Endothelial cell of umbilical vein (primary cell): ENCODE results near the gene BMP2K. TPM values are rescaled to one million over a fixed set of nuclear protein-coding genes. Genes with fewer than 3 reads are reported as not detected.

Experiments used
- BruUV-seq: library from RNA; stranded (reverse); fragments of 400-500 nt; replicated peaks from 2 replicates; lab custom pipeline; 2021; lab: Mats Ljungman, UMichigan
- CTCF ChIA-PET: fragments of 300-600, 350-600 bp; sonication (Branson Sonifier 250); formaldehyde crosslinking; loops from one replicate; lab custom pipeline; 2021; ENCODE audit warnings: antibody characterized with exemption, inconsistent platforms; lab: Charles Lee
- POLR2A ChIA-PET: fragments of 300-600, 350-600 bp; sonication (Branson Sonifier 250); formaldehyde crosslinking; loops from one replicate; lab custom pipeline; 2021; ENCODE audit warnings: antibody characterized with exemption, inconsistent platforms; lab: Charles Lee
- DNase-seq: peaks from one replicate; pipeline ENCODE4 v3.0.0-alpha.2; 2011; ENCODE audit warnings: low read depth, low spot score
- FAIRE-seq: peaks from 2 replicates; lab custom pipeline; 2011; peaks lifted over from hg19 to GRCh38; lab: Jason Lieb, UNC
- H2AFZ ChIP-seq: 2 replicates; pipeline ENCODE4 v1.6.0; 2012; ENCODE audit warnings: low read depth, low read length, control low read depth, inconsistent platforms
- H3K27ac ChIP-seq: 2 replicates; pipeline ENCODE4 v1.5.1; 2011; ENCODE audit warnings: low read depth, mild to moderate bottlenecking, control low read depth, low read length, moderate library complexity; ENCODE audit not compliant: insufficient read depth
- H3K27me3 ChIP-seq, 2 experiments: 2 replicates each; pipeline versions ENCODE4 v1.6.0 to v1.6.1; 2011; ENCODE audit warnings: low read length in 2 of 2, mixed read lengths in 1 of 2; ENCODE audit not compliant: control insufficient read depth in 2 of 2, insufficient read depth in 2 of 2
- H3K36me3 ChIP-seq, 2 experiments: 2 replicates in 1 of 2; 3 replicates in 1 of 2; pipeline ENCODE4 v1.5.1; 2011; ENCODE audit warnings: low read length in 2 of 2, mild to moderate bottlenecking in 1 of 2, moderate library complexity in 1 of 2; ENCODE audit not compliant: control insufficient read depth in 2 of 2, insufficient read depth in 2 of 2; ENCODE audit errors: extremely low read depth in 1 of 2
- H3K4me1 ChIP-seq: 3 replicates; pipeline ENCODE4 v1.5.1; 2011; ENCODE audit warnings: mild to moderate bottlenecking, low read length; ENCODE audit not compliant: control insufficient read depth, insufficient read depth; ENCODE audit errors: extremely low read depth
- H3K4me2 ChIP-seq: 2 replicates; pipeline ENCODE4 v1.6.1; 2011; ENCODE audit warnings: low read length, control low read depth, mixed read lengths; ENCODE audit not compliant: insufficient read depth
- H3K4me3 ChIP-seq, 3 experiments: fragments of 200-600 bp in 1 of 3; sonication (generic), shearing (Covaris generic) in 1 of 3; replicated peaks in 1 of 3; 2 replicates each; pipeline ENCODE4 v1.5.1; 2011 to 2016; ENCODE audit warnings: control low read depth in 3 of 3, low read length in 3 of 3, mild to moderate bottlenecking in 2 of 3, inconsistent platforms in 1 of 3, low read depth in 1 of 3, moderate library complexity in 1 of 3; ENCODE audit not compliant: insufficient read depth in 1 of 3
- H3K79me2 ChIP-seq: 2 replicates; pipeline ENCODE4 v1.6.0; 2012; ENCODE audit warnings: low read length, inconsistent platforms; ENCODE audit not compliant: control insufficient read depth, insufficient read depth
- H3K9ac ChIP-seq: replicated peaks from 2 replicates; pipeline ENCODE3; 2011; ENCODE audit warnings: low read length, control low read depth; ENCODE audit not compliant: insufficient read depth; ENCODE audit errors: extremely low read depth
- H3K9me1 ChIP-seq: replicated peaks from 3 replicates; pipeline ENCODE4 v1.6.0; 2011; ENCODE audit warnings: mild to moderate bottlenecking, low read length; ENCODE audit not compliant: control insufficient read depth, insufficient read depth; ENCODE audit errors: extremely low read depth
- H3K9me3 ChIP-seq: replicated peaks from 2 replicates; pipeline ENCODE4 v1.5.1; 2012; ENCODE audit warnings: low read length, inconsistent platforms; ENCODE audit not compliant: control insufficient read depth, insufficient read depth
- H4K20me1 ChIP-seq: replicated peaks from 2 replicates; pipeline ENCODE3; 2011; ENCODE audit warnings: mild to moderate bottlenecking, low read length; ENCODE audit not compliant: control insufficient read depth, insufficient read depth; ENCODE audit errors: extremely low read depth
- CTCF ChIP-seq, 2 donors: IDR thresholded peaks; 1 replicate in 1 of 2; 2 replicates in 1 of 2; pipeline ENCODE4 v1.5.1; 2011; ENCODE audit warnings: low read length in 2 of 2, mild to moderate bottlenecking in 2 of 2, moderate library complexity in 2 of 2, control low read depth in 1 of 2, inconsistent platforms in 1 of 2, low read depth in 1 of 2; ENCODE audit not compliant: insufficient read depth in 1 of 2; ENCODE audit errors: extremely low read depth in 1 of 2
- EZH2 ChIP-seq: IDR thresholded peaks from 2 replicates; pipeline ENCODE4 v1.6.1; 2012; ENCODE audit warnings: borderline replicate concordance, low read depth, mild to moderate bottlenecking, moderate library complexity, low read length, inconsistent platforms; ENCODE audit not compliant: severe bottlenecking
- FOS ChIP-seq: IDR thresholded peaks from 2 replicates; pipeline ENCODE4 v1.6.1; 2011; ENCODE audit warnings: mild to moderate bottlenecking, low read length, moderate library complexity, borderline replicate concordance; ENCODE audit not compliant: insufficient read depth
- GATA2 ChIP-seq: IDR thresholded peaks from 2 replicates; pipeline ENCODE4 v1.7.0; 2011; ENCODE audit warnings: low read depth, mild to moderate bottlenecking, moderate library complexity, mixed read lengths, low read length; ENCODE audit not compliant: insufficient read length, insufficient read depth
- JUN ChIP-seq: IDR thresholded peaks from 2 replicates; pipeline ENCODE4 v1.6.1; 2011; ENCODE audit warnings: borderline replicate concordance, low read depth; ENCODE audit not compliant: insufficient read length, insufficient read depth
- MAX ChIP-seq: IDR thresholded peaks from 2 replicates; pipeline ENCODE4 v1.6.1; 2011; ENCODE audit not compliant: insufficient read depth, insufficient read length
- MYC ChIP-seq: IDR thresholded peaks from one replicate; pipeline ENCODE4 v1.6.1; 2011; ENCODE audit warnings: mild to moderate bottlenecking, low read depth, low read length
- POLR2A ChIP-seq: IDR thresholded peaks from 2 replicates; pipeline ENCODE4 v1.6.1; 2012; ENCODE audit warnings: low read depth, mild to moderate bottlenecking, control low read depth, low read length
- POLR2AphosphoS5 ChIP-seq: IDR thresholded peaks from 2 replicates; pipeline ENCODE4 v1.6.1; 2012; ENCODE audit warnings: low read depth, mild to moderate bottlenecking, control low read depth, low read length, moderate library complexity; ENCODE audit not compliant: insufficient read depth
- dilution Hi-C: fragments of 300-500 bp; cut with MboI; formaldehyde crosslinking; loops from one replicate; pipeline ENCODE4 v1.15.0; 2019; ENCODE audit warnings: low sequenced_read_pairs; ENCODE audit not compliant: extremely low pct_ligation_motif_present
- intact Hi-C: fragments of 100-400 bp; cut with micrococcal nuclease; formaldehyde crosslinking; loops from one replicate; pipeline ENCODE4 v1.10.0; 2022
- polyA plus RNA-seq, 4 experiments: library from polyadenylated mRNA; depleted of rRNA in 3 of 4; stranded (reverse) in 3 of 4; unstranded in 1 of 4; fragments of >200 nt; gene quantifications; 2 replicates each; pipeline versions ENCODE4 v1.2.1 to v1.2.3, GENCODE V29; 2011 to 2012; ENCODE audit warnings: missing spikeins in 1 of 4
- total RNA-seq: library from RNA; stranded (reverse); gene quantifications from 2 replicates; pipeline ENCODE4 v1.2.3, GENCODE V29; 2021

Gene BMP2K
- total and polyA plus RNA-seq, 2 donors (not counting 3 experiments of a cell fraction or from before 2014, with no cell fraction given), result 16.1 to 37.9 TPM

GRCh38 chr4:78775303-78776078 lies 659 bp upstream of the BMP2K start:
- Histone ChIP-seq H3K27ac (peak overlapping the region; percentile 97), H3K79me2 (peaks cover 40% of the 10 kb centered on the region), H3K9me1 (no peaks in the 10 kb centered on the region), H3K9ac (peak overlapping the region; percentile 98), H3K4me1 (peaks cover 24% of the 10 kb centered on the region), H3K4me2 (peak overlapping the region; percentile 89), H3K9me3 (no peaks in the 10 kb centered on the region), H3K27me3 (no peaks in the 10 kb centered on the region), H2AFZ (peak overlapping the region; percentile 88), H3K36me3 (no peaks in the 10 kb centered on the region), H4K20me1 (peaks cover 6% of the 10 kb centered on the region), H3K4me3 (peak overlapping the region; percentile 77 to 91 (median 88))
- TSS peak; percentile 89 for BruUV-seq
- TF ChIP-seq CTCF (IDR thresholded peaks at IDR 0.05; ENCODE audit: extremely low read depth in 1 of 2, insufficient read depth in 1 of 2, low read depth in 1 of 2, low read length in 2 of 2) (no peak), JUN (no peak), POLR2A (peak; percentile 82), POLR2AphosphoS5 (peak; percentile 81), EZH2 (no peak), FOS (no peak), MYC (no peak), GATA2 (no peak), MAX (peak; percentile 87)
- dilution Hi-C loops (no loop called here), intact Hi-C loops (loop anchor here (1.0 to 5.0 kb wide), 5 partner anchors 55 to 913 kb away; partner anchors contain the start of genes ANXA3 and MRPL1)
- ChIA-PET POLR2A (interaction anchor here (1.0 to 1.5 kb wide), 2 partner anchors 129 to 131 kb away, joined by 4 to 6 read pairs; no protein-coding TSS in a partner anchor), CTCF (interaction anchor here (0.7 to 2.8 kb wide), 9 partner anchors 12 to 983 kb away, joined by 3 to 28 read pairs (median 6); no protein-coding TSS in a partner anchor)
- FAIRE-seq (peak; percentile 15), DNase-seq (peak; percentile 77)
